GM18526 (cell line): Measurements from ENCODE around the gene NFKBIZ.

Source experiments
- POLR2A ChIP-seq: IDR thresholded peaks from 3 replicates; pipeline ENCODE4 v1.6.1; 2011; ENCODE audit not compliant: insufficient read length; ENCODE audit errors: extremely low read depth

Gene NFKBIZ

DNA sequence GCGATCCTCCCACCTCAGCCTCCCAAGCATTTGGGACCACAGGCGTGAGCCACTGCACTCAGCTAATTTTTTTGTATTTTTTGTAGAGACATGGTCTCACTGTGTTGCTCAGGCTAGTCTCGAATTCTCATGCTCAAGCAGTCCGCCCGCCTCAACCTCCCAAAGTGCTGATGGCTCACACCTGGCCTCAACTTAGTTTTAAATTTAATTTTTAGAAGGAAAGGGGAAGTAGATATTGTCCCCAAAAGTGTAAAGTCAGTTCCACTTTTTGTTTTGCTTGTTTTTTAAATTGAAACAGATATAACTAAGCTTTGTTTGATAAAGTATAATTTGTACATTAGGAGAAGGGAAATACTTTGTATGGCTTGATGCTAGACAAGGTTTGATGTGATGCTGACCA, 31.3 kb upstream of the NFKBIZ start:
- no peak for TF ChIP-seq POLR2A

DNA sequence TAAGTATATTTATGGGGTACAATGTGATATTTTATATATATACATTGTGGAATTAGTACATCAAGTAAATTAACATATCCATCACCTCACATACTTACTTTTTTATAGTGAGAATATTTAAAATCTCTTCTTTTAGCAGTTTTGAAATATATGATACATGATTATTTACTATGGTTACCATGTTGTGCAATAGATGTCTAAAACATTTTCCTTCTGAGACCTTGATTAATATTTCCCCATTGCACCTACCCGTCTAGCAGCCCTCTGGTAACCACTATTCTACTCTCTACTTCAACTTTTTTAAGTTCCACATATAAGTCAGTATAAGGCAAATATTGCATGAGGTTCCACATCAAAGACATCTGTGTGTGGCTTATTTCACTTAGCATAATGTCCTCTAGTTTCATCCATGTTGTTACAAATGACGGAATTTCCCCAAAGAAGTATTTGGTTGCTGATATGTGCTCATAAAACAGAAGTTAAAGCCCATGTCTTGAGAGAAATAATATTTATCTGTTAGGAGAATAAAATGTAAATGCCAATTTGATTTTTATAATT, 29.6 kb upstream of the NFKBIZ start:
- TF ChIP-seq POLR2A: no peak

DNA sequence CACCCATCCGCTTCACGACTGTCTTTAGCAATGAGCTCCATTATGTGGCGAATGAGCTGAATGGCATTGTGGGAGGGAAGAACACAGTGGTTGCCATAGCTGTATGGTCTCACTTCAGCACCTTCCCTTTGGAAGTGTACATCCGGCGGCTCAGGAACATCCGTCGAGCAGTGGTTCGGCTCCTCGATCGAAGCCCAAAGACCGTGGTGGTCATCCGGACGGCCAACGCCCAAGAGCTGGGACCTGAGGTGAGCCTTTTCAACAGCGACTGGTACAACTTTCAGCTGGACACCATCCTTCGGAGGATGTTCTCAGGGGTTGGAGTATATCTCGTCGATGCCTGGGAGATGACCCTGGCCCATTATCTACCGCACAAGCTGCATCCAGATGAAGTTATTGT, 27.8 kb upstream of the NFKBIZ start:
- no peak for TF ChIP-seq POLR2A

DNA sequence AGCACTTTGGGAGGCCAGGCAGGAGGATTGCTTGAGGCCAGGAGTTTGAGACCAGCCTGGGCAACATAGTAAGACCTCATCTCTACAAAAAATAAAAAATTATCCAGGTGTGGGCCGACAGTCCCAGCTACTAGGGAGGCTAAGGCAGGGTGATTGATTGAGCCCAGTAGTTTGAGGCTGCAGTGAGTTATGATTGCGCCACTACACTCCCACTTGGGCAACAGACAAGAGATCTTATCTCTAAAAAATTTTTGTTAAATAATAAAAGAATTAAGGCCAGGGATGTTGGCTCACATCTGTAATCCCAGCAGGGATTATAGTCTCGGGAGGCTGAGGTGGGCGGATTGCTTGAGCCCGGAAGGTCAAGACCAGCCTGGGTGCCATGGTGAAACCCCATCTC, 25.8 kb upstream of the NFKBIZ start:
- no peak for TF ChIP-seq POLR2A

DNA sequence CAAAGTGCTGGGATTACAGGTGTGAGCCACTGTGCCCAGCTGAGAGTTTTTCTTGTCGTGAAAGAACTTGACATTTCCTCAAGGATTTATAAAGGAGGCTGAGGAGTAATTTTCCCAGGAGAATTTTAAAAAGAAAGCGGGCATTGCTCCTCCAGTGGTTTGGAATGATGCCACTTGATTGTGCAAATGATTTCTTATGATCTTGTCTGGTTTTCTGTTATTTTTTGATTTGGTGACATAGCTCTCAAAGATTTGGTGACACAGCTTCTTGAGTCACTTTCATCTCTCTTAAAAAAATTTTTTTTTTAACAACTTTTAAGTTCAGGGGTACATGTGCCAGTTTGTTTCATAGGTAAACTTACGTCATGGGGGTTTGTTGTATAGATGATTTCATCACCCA, 24.6 kb upstream of the NFKBIZ start:
- no peak for TF ChIP-seq POLR2A

DNA sequence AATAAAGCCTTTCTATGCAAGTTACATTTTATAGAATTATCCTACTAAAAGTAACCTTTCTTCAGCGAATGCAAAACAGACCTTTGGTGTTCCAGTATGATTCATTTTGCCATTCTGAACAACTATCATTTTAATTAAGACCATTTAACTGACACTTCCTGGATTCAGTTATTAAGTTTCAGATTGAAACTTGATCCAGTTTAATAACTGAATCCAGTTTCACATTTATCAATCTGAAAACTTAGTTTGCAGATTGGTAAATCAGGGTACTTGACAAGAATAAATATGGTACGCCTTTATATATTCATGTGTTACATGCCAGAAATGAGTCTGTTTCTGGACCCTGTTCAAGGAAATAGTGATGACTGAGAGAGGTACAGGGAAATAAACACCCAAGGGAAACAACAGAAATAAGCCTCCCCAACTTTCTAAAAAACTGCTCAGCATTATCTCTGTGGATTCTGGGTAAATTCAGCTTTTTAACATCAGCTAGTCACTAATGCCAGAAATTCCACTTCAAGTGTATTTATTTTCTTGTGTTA, 23.3 kb upstream of the NFKBIZ start:
- TF ChIP-seq POLR2A: no peak

DNA sequence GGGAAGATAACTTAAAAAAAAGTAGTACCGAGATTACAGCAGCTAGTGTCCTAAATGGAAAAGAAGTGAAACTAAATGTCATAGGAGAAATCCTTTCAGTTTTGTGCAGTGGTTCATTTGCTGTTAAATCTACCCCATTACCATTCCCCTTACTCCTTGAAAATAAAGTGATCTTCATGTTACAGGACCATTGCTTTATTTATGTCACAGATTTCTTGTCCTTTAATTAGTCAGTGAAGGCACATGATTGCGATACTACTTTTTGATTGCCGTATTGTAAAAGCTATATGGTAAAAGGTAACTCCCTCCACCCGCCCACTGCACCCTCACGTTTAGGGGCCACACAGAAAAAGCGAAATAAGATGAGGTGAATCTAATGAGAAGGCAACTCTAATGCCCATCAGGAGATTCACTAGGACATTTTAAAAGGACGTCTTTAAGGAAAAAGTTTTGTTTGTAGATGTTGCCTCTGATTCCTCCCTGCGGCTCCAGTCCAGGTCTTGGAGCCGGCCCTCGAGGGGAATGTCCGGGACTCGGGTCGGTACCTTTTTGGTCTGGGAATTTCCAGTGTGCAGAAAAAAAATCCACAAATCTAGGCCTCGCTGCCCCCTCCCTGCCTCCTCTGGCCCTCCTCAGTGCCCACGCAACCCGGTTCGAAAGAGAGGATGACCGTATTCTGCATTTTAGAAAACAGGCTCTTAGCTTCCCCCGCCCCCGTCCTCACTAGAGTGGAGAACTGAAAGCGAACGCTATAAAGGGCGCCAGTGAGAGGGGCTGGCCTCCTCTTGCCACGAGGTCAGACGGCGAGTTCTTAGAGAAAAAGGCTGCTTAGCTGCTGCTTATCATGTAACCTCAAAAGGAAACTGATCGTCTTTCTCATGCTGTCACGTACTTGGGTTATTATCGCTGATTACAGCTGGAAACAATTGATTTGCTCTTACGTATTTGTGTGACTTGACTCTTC, 21.8 kb upstream of the NFKBIZ start:
- peak; percentile 78 for TF ChIP-seq POLR2A

DNA sequence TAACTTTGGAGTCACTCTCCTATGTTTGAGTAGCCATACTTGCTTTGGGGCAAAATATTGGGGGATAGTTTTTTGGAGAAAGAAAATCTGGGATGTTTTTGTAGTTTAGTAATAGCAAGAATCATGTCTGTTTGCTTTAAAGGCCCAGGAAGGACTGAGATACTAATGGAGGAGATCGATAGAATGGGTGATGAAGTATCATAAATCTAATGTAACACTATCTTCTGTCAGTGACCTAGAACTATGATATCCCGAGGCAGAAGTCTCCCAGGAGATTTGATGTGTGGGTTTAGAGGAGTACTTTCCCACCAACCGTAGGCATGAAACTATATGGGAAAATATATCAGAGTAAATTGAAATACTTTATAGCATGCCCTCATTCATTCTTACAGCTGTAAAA, 21.0 kb upstream of the NFKBIZ start:
- no peak for TF ChIP-seq POLR2A

DNA sequence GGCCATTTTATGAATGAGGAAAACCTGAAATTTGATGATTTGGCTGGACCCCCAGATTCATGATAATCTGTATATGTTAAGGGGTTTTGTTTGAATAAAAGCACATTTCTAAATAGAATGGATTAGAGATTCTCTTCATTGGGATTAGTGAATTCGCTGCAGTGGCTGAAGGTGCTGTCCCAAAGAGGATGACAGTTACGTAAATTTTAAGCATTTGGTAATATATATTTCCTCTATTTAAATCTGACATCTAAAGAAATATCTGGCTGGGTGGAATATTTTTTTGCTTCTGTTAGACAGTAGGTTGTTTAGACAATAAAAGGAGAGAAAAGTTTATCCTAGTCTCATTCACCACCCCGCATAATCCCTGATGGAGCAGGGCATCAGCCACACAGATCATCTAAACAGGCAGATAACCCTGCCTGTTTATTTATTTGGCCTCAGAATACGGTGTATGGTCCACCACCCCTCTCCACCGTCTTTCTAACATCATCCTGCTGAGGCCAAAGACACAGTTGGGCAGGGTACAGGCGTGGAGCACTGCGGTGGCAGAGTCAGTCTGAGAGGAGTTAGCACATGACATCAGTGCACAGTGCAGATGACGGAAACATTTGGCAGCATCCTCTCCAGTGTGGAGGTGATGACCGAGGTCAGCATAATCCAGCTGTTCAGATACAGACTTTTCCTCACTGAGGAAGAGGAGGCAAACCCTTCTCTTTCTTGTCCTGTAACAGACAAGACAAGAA, 20.4 kb upstream of the NFKBIZ start:
- peak; percentile 37 for TF ChIP-seq POLR2A

DNA sequence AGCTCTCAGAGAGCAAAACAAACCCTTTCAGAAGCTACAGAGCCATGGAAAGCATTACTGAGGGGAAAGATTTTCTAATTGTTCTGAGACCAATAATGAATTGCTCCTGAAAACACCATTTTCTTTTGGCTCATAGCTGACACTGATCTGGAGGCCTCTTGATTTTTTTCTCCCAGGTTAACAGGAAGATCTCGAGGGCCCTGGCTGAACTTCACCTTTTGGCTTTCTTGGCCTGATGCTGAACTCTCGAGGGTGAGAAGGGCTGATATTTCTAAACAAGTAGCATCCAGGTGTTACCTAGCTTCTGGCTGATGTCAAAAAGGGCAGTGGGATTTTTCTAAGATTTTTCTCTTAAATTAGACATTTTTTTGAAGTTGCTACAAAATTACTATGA, 19.9 kb upstream of the NFKBIZ start:
- TF ChIP-seq POLR2A: no peak

DNA sequence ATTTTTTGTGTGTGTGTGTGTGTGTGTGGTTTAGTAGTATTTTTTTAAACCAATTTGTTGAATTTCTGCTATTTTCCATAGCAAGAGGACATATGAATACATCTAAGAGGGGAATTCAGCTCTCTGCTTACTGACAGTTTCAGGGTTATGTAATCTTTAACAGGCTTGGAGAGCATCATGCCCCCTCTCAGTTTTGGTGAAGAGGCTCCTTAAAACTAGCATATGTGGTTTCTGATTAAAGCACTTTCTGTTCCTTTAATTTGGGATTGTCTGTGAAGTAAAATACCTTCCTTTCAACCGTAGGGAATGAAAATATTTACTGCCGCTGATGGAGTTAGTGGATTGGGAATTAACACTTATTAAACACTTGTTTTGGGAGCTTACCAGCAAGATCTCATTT, 19.4 kb upstream of the NFKBIZ start:
- no peak for TF ChIP-seq POLR2A

DNA sequence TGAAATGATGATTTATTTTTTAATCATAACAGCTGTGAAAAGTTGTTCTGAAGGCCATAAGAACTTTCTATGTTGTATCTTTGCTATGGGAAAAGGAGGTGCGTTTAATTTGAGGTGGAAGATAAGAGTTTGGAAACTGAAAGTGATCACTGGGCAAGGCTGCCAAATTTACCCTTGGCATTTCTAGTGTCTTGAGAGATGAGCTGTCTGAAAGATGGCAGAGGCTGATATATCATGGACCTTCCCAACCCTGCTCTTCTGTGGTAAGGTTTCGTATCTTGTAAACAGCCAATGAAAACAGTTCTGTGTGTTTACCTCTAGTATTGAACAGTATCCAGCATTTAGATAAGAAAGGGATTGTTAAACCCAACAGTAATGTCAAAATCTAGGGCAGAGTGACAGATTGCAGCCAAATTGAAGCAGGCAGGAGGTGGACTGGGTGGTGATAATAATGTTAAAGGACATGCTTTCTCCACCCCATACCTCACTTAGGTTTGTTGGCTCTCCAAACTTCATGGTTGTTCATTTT, 15.8 kb upstream of the NFKBIZ start:
- no peak for TF ChIP-seq POLR2A

DNA sequence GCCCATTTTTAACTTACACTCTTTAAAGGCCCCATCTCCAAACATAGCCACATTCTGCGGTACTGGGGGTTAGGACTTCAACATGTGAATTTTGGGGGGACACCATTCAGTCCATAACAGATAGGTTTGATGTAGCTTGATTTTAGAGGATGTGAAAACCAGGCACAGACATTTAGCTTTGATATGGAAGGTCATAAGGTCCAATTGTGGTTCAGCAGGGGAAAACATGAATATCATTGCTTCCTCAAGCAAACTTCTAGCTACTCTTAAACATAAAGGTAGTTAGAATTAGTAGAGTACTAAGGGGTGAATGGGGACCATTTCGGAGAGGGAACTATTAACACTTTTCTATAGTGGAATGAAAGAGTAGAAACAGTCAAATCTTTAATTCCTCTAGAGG, 13.6 kb upstream of the NFKBIZ start:
- TF ChIP-seq POLR2A: no peak

DNA sequence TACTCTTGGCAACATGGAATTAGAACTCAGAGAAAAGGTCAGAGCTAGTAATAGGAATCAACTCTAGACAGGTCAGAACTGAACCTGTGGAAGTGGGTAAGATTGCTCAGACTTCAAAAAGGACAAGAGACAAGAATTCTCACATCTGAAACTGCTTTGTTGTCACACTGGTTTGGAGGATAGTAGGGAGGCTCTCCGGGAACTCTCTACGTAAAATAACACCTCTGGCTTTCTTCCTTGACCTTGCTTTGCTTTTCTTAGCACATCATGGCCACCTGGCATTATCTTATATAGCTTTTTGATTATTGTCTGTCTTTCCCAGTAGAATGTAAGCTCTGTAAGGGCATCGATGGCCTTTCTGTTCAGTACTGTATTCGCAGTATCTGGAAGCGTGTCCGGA, 13.2 kb upstream of the NFKBIZ start:
- no peak for TF ChIP-seq POLR2A

DNA sequence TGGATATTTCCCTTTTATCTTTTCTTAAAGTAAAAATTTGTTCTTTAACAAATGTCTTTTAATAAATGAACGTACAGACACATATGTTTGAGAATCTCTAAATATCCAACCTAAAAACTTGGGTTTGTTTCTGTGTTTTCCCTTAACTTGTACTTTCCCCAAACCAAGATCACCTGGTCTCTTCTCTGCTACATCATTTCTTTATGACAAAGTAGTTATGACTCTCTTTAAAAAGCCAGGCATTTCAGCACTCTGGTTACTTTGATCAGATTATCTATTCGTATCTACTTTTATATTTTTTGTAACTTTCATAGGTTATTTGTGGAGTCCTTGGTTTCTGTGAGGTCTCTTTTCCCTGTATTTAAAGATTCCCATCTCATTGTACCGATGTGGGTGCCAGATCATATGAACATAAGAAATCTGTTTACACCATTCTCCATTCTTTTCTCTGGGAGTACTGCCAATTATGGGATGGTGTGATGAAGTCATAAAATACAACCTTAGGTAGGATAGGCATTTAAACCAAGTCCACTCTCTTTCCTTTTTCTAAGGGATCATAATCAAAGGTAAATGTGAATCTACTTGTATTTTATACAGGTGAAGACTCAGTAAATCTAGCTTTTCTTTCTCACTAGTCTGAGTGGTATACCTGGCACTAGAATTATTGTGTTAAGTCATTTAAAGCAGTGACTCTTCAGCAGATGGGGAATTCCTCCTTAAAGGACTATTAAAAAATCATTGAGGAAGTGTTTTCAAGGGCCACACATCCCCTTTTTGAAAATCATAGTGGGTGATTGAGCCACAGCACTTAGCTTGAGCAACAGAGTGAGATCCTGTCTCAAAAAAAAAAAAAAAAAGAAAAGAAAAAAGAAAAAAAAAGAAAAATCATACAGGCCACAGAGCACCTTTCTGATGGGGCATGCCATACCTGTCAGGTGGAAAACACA, 12.4 kb upstream of the NFKBIZ start:
- TF ChIP-seq POLR2A: no peak

DNA sequence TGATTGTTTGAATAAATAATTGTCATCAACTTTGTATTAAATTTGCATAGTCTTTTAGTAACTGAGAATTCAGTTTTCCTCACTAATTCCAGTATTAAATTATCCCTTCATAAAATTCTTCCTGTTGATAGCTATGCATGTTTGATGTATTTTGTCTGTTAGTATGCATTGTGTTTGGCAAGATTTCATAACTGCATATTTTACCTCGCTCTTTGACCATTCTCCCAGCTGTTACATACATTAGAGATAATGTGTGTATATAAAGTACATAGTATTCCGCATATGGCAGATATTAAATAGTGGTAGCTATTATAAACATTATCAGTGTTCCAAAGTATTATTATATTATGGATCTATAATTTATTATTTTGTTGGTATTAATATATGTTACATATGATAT, 10.6 kb upstream of the NFKBIZ start:
- TF ChIP-seq POLR2A: no peak
